SK-N-SH (cell line): ENCODE data around the gene SBSN. TPM values are rescaled to one million over a fixed set of nuclear protein-coding genes. Genes with fewer than 3 reads are reported as not detected.
A peak's percentile ranks its signal among the peaks of the same experiment; 100 is the strongest.

Source experiments
- CTCF ChIA-PET: fragments of 300-600, 350-600 bp; formaldehyde crosslinking; extraction: SDS; loops from one replicate; lab custom pipeline; 2021; lab: Yijun Ruan, JAX
- POLR2A ChIA-PET: fragments of 350-600 bp; sonication (Branson Sonifier 250); formaldehyde crosslinking; extraction: SDS; loops from one replicate; lab custom pipeline; 2020; ENCODE audit warnings: antibody characterized with exemption, inconsistent platforms; lab: Yijun Ruan, JAX
- DNase-seq: peaks from one replicate; pipeline ENCODE4 v3.0.0; 2012
- H2AFZ ChIP-seq: fragments of 200-600 bp; sonication (generic); 2 replicates; pipeline ENCODE4 v1.8.1; 2016; ENCODE audit warnings: antibody characterized with exemption, mild to moderate bottlenecking, low read depth
- H3F3A ChIP-seq: fragments of 200-600 bp; sonication (generic); replicated peaks from 2 replicates; pipeline ENCODE3; 2016; ENCODE audit warnings: antibody characterized with exemption, mild to moderate bottlenecking; ENCODE audit not compliant: insufficient read depth
- H3K27ac ChIP-seq, 2 experiments: fragments of 200-500 bp in 1 of 2; fragments of 200-600 bp in 1 of 2; sonication (Bioruptor generic) in 1 of 2; sonication (generic), shearing (Covaris generic) in 1 of 2; 2 replicates each; pipeline versions ENCODE4 v1.5.1 to v1.6.1; 2014 to 2016; ENCODE audit warnings: low read depth in 2 of 2, inconsistent platforms in 1 of 2, low read length in 1 of 2, mild to moderate bottlenecking in 1 of 2, mixed read lengths in 1 of 2
- H3K27me3 ChIP-seq: fragments of 200-600 bp; sonication (generic), shearing (Covaris generic); 2 replicates; pipeline ENCODE4 v1.6.1; 2016; ENCODE audit warnings: mixed run types; ENCODE audit not compliant: insufficient read depth
- H3K36me3 ChIP-seq, 2 experiments: fragments of 200-500 bp in 1 of 2; fragments of 200-600 bp in 1 of 2; sonication (Bioruptor generic) in 1 of 2; sonication (generic) in 1 of 2; replicated peaks in 1 of 2; 2 replicates each; pipeline versions ENCODE3 to v1.5.1; 2014 to 2016; ENCODE audit warnings: low read length in 1 of 2, mild to moderate bottlenecking in 1 of 2; ENCODE audit not compliant: insufficient read depth in 2 of 2, control insufficient read depth in 1 of 2
- H3K4me1 ChIP-seq, 2 experiments: fragments of 200-500 bp in 1 of 2; fragments of 200-600 bp in 1 of 2; sonication (Bioruptor generic) in 1 of 2; sonication (generic), shearing (Covaris generic) in 1 of 2; 2 replicates each; pipeline versions ENCODE4 v1.5.1 to v1.6.1; 2014 to 2016; ENCODE audit warnings: low read depth in 1 of 2, low read length in 1 of 2, mixed run types in 1 of 2; ENCODE audit not compliant: insufficient read depth in 2 of 2, control insufficient read depth in 1 of 2
- H3K4me2 ChIP-seq: fragments of 200-600 bp; sonication (generic), shearing (Covaris generic); 2 replicates; pipeline ENCODE4 v1.6.1; 2017; ENCODE audit warnings: mixed run types
- H3K4me3 ChIP-seq, 2 experiments: fragments of 200-500 bp in 1 of 2; fragments of 200-600 bp in 1 of 2; sonication (Bioruptor generic) in 1 of 2; sonication (generic), shearing (Covaris generic) in 1 of 2; 2 replicates each; pipeline versions ENCODE4 v1.5.1 to v1.8.1; 2014 to 2016; ENCODE audit warnings: low read depth in 2 of 2, inconsistent platforms in 1 of 2, low read length in 1 of 2, mild to moderate bottlenecking in 1 of 2, mixed read lengths in 1 of 2, moderate library complexity in 1 of 2
- H3K79me2 ChIP-seq: fragments of 200-600 bp; sonication (generic); 2 replicates; pipeline ENCODE4 v1.8.1; 2017; ENCODE audit warnings: mild to moderate bottlenecking; ENCODE audit not compliant: insufficient read depth
- H3K9ac ChIP-seq: fragments of 200-600 bp; sonication (generic); 2 replicates; pipeline ENCODE4 v1.6.1; 2017; ENCODE audit warnings: mixed run types
- H3K9me2 ChIP-seq: fragments of 200-600 bp; sonication (generic); 2 replicates; pipeline ENCODE4 v1.6.1; 2017; ENCODE audit warnings: mixed run types
- H3K9me3 ChIP-seq: fragments of 200-600 bp; sonication (generic); 2 replicates; pipeline ENCODE4 v1.6.1; 2017; ENCODE audit warnings: mixed run types, mild to moderate bottlenecking, moderate library complexity
- H4K20me1 ChIP-seq: fragments of 200-600 bp; sonication (generic); 2 replicates; pipeline ENCODE4 v1.6.1; 2017; ENCODE audit warnings: mild to moderate bottlenecking, mixed run types; ENCODE audit not compliant: insufficient read depth
- ELF1 ChIP-seq: IDR thresholded peaks from 2 replicates; pipeline ENCODE4 v1.4.0; 2012
- FOXJ3 ChIP-seq: sonication (generic); formaldehyde crosslinking; IDR thresholded peaks from 2 replicates; pipeline ENCODE4 v1.5.1; 2020; ENCODE audit warnings: mild to moderate bottlenecking, missing genetic modification reagents
- JUND ChIP-seq: IDR thresholded peaks from 2 replicates; pipeline ENCODE4 v1.4.0; 2012
- MEF2A ChIP-seq: IDR thresholded peaks from 2 replicates; pipeline ENCODE4 v1.4.0; 2012; ENCODE audit warnings: low read depth, borderline replicate concordance
- POLR2AphosphoS5 ChIP-seq: IDR thresholded peaks from 2 replicates; pipeline ENCODE4 v1.6.1; 2012; ENCODE audit warnings: low read depth, low read length
- RCOR1 ChIP-seq: fragments of 150-350 bp; IDR thresholded peaks from 2 replicates; pipeline ENCODE4 v1.6.1; 2017; ENCODE audit warnings: antibody characterized with exemption, low read length
- REST ChIP-seq: IDR thresholded peaks from 2 replicates; pipeline ENCODE4 v1.6.1; 2012; ENCODE audit warnings: mild to moderate bottlenecking, low read depth, low read length, moderate library complexity
- SMC3 ChIP-seq: IDR thresholded peaks from 2 replicates; pipeline ENCODE4 v1.6.1; 2012; ENCODE audit warnings: low read depth, low read length, improper control_type of control experiment
- TAF1 ChIP-seq: IDR thresholded peaks from 2 replicates; pipeline ENCODE4 v1.6.1; 2012; ENCODE audit warnings: low read depth, mild to moderate bottlenecking, low read length, moderate library complexity, borderline replicate concordance
- USF2 ChIP-seq: fragments of 150-350 bp; IDR thresholded peaks from 2 replicates; pipeline ENCODE4 v1.6.1; 2017; ENCODE audit warnings: antibody characterized with exemption, low read length, low read depth, borderline replicate concordance
- WGBS: methylation state at CpG from one replicate; pipeline ENCODE4 v1.1.6; 2017; ENCODE audit warnings: low lambda C conversion rate; 5-methylcytosine and 5-hydroxymethylcytosine counted together
- polyA plus RNA-seq, 3 experiments: library from polyadenylated mRNA; depleted of rRNA; stranded (reverse); fragments of >200 nt; gene quantifications; 2 replicates each; pipeline ENCODE4 v1.2.3, GENCODE V29; 2012
- TF ChIP-seq, protein P1 (sequence below): IDR thresholded peaks from 2 replicates; pipeline ENCODE4 v1.4.0; 2012; ENCODE audit warnings: low read depth, borderline replicate concordance
- TF ChIP-seq, protein P2 (sequence below): IDR thresholded peaks from 2 replicates; pipeline ENCODE4; 2012

The SBSN gene
- polyA plus RNA-seq, 1 of the 3 experiments (the other 2 are of a cell fraction) = 0.25 TPM

GRCh38 chr19:35525873-35526272 is 2.2 kb downstream of the SBSN start (continued):
- TF ChIP-seq SMC3 (no peak), MEF2A (no peak), POLR2AphosphoS5 (no peak)
- TF ChIP-seq, protein P1, sequence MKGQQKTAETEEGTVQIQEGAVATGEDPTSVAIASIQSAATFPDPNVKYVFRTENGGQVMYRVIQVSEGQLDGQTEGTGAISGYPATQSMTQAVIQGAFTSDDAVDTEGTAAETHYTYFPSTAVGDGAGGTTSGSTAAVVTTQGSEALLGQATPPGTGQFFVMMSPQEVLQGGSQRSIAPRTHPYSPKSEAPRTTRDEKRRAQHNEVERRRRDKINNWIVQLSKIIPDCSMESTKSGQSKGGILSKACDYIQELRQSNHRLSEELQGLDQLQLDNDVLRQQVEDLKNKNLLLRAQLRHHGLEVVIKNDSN = no peak

- Histone ChIP-seq H4K20me1 (no peaks in the 10 kb centered on the region), H3F3A (no peaks in the 10 kb centered on the region), H3K4me2 (no peak overlapping the region), H3K36me3 (no peaks in the 10 kb centered on the region), H2AFZ (no peak overlapping the region), H3K27ac (no peak overlapping the region), H3K9me2 (no peaks in the 10 kb centered on the region), H3K27me3 (peaks cover 36% of the 10 kb centered on the region), H3K4me3 (no peak overlapping the region), H3K9me3 (no peaks in the 10 kb centered on the region), H3K4me1 (no peaks in the 10 kb centered on the region), H3K9ac (no peak overlapping the region), H3K79me2 (no peaks in the 10 kb centered on the region)
- WGBS = 32% methylated on average over 10 of the region's 11 CpGs
- CTCF ChIA-PET = interaction anchor here (3.0 kb wide), 1 partner anchor 14 kb away, joined by 17 read pairs; no protein-coding TSS in a partner anchor
- TF ChIP-seq POLR2AphosphoS5 (no peak), REST (peak; percentile 40; the same call in 1 of the 2 replicates)
- DNase-seq = no peak
- POLR2A ChIA-PET = no interaction called here
These were observed 3.8 kb downstream of the SBSN start for GRCh38 chr19:35524181-35524837.

DNA sequence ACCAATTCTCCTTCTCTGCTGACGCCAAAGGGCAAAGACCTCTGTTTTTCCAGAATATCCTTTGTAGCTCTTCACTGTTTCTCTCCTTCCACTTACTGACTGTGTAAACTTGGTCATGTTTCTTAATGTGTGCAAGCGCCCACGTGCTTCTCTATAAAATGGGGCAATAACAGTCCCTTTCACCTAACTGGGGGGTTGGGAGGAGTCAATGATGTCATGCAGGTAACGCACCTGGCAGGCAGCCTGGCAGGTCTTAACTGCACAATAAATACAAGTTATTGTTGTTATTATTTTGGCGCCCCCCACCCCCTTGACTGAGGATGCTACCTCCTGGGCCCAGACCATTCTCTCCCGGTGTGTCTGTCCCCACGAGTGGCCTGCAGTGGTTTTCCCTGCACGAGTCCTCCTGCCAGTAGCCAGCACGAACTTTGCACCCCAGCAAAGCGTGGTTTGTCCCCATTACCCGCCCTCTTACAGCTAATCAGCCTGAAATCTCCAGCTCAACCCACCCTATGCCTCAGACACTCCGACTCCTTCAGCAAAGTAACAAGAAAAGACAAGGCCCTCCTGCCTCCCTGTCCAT is 5.3 kb downstream of the SBSN start:
- H3K27me3 ChIP-seq = peaks cover 21% of the 10 kb centered on the region
- no peak overlapping the region for H3K4me3 ChIP-seq
- no peaks in the 10 kb centered on the region for H3K9me3 ChIP-seq
- no peaks in the 10 kb centered on the region for H3K79me2 ChIP-seq
- no peak overlapping the region for H2AFZ ChIP-seq
- no peaks in the 10 kb centered on the region for H3K36me3 ChIP-seq
- no peak for DNase-seq
- ChIA-PET CTCF (interaction anchor here (0.8 to 3.0 kb wide), 2 partner anchors 12 to 69 kb away, joined by 3 to 17 read pairs; no protein-coding TSS in a partner anchor), POLR2A (no interaction called here)
- no peaks in the 10 kb centered on the region for H3F3A ChIP-seq
- no peak overlapping the region for H3K9ac ChIP-seq
- H3K4me1 ChIP-seq = no peaks in the 10 kb centered on the region
- 38% methylated on average over 12 of the region's 12 CpGs for WGBS
- no peak overlapping the region for H3K27ac ChIP-seq
- no peaks in the 10 kb centered on the region for H3K9me2 ChIP-seq
- no peaks in the 10 kb centered on the region for H4K20me1 ChIP-seq
- H3K4me2 ChIP-seq = no peak overlapping the region
- TF ChIP-seq JUND (no peak), TAF1 (no peak), FOXJ3 (CRISPR knock-in tag) (no peak), USF2 (no peak), REST (no peak), RCOR1 (no peak), ELF1 (no peak)
- TF ChIP-seq, protein P2, sequence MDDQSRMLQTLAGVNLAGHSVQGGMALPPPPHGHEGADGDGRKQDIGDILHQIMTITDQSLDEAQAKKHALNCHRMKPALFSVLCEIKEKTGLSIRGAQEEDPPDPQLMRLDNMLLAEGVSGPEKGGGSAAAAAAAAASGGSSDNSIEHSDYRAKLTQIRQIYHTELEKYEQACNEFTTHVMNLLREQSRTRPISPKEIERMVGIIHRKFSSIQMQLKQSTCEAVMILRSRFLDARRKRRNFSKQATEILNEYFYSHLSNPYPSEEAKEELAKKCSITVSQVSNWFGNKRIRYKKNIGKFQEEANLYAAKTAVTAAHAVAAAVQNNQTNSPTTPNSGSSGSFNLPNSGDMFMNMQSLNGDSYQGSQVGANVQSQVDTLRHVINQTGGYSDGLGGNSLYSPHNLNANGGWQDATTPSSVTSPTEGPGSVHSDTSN = no peak
